Neural progenitor cell (in vitro differentiated cells): ENCODE results near the gene HEXB. TPM values are rescaled to one million over a fixed set of nuclear protein-coding genes. Genes with fewer than 3 reads are reported as not detected.

Experiments
- DNase-seq: peaks from one replicate; pipeline ENCODE4 v3.0.0-alpha.2; 2016; ENCODE audit warnings: low spot score
- H2AFZ ChIP-seq: fragments of 200-600 bp; sonication (generic); replicated peaks from 2 replicates; pipeline ENCODE4 v1.6.1; 2016; ENCODE audit warnings: antibody characterized with exemption
- H3F3A ChIP-seq: fragments of 200-600 bp; sonication (generic); 2 replicates; pipeline ENCODE4 v1.6.1; 2016; ENCODE audit warnings: antibody characterized with exemption, low read depth
- H3K27ac ChIP-seq: fragments of 200-600 bp; sonication (generic); 2 replicates; pipeline ENCODE4 v1.5.1; 2016; ENCODE audit warnings: mild to moderate bottlenecking
- H3K27me3 ChIP-seq: fragments of 200-600 bp; sonication (generic); 2 replicates; pipeline ENCODE4 v1.6.1; 2016; ENCODE audit warnings: mild to moderate bottlenecking, moderate library complexity
- H3K36me3 ChIP-seq: fragments of 200-600 bp; sonication (generic); 2 replicates; pipeline ENCODE4 v1.5.1; 2016
- H3K4me1 ChIP-seq: fragments of 200-600 bp; sonication (generic); 2 replicates; pipeline ENCODE4 v1.6.1; 2016; ENCODE audit warnings: mixed run types
- H3K4me2 ChIP-seq: fragments of 200-600 bp; sonication (generic); 2 replicates; pipeline ENCODE4 v1.6.1; 2016
- H3K4me3 ChIP-seq: fragments of 200-600 bp; sonication (generic); 2 replicates; pipeline ENCODE4 v1.5.1; 2016
- H3K79me2 ChIP-seq: fragments of 200-600 bp; sonication (generic); 2 replicates; pipeline ENCODE4 v1.6.1; 2016; ENCODE audit warnings: low read depth
- H3K9ac ChIP-seq: fragments of 200-600 bp; sonication (generic); 2 replicates; pipeline ENCODE4 v1.6.1; 2016
- H3K9me3 ChIP-seq: fragments of 200-600 bp; sonication (generic); 2 replicates; pipeline ENCODE4 v1.5.1; 2016; ENCODE audit warnings: low read depth
- H4K20me1 ChIP-seq: fragments of 200-600 bp; sonication (generic); 2 replicates; pipeline ENCODE4 v1.6.1; 2016; ENCODE audit warnings: low read depth
- H3K27ac Mint-ChIP-seq: 3 replicates; pipeline ENCODE4 v1.8.0; 2021; ENCODE audit warnings: mixed read lengths
- H3K27me3 Mint-ChIP-seq: 2 replicates; pipeline ENCODE4 v1.8.0; 2022; ENCODE audit warnings: low read depth, mild to moderate bottlenecking, inconsistent platforms, moderate library complexity, mixed read lengths; ENCODE audit not compliant: insufficient read depth
- H3K36me3 Mint-ChIP-seq: 3 replicates; pipeline ENCODE4 v1.8.0; 2021; ENCODE audit warnings: mixed read lengths
- H3K4me1 Mint-ChIP-seq: 3 replicates; pipeline ENCODE4 v1.8.0; 2021; ENCODE audit warnings: mixed read lengths
- H3K4me3 Mint-ChIP-seq: 3 replicates; pipeline ENCODE4 v1.8.0; 2021; ENCODE audit warnings: mild to moderate bottlenecking, moderate library complexity, mixed read lengths
- H3K9me3 Mint-ChIP-seq: 3 replicates; pipeline ENCODE4 v1.8.0; 2020; ENCODE audit warnings: mixed read lengths
- CTCF ChIP-seq: fragments of 200-600 bp; sonication (generic); IDR thresholded peaks from 2 replicates; pipeline ENCODE4 v1.5.1; 2017; ENCODE audit warnings: antibody characterized with exemption, mild to moderate bottlenecking
- EZH2 ChIP-seq: fragments of 200-600 bp; sonication (generic); IDR thresholded peaks from 2 replicates; pipeline ENCODE4 v1.6.1; 2017; ENCODE audit warnings: antibody characterized with exemption, mild to moderate bottlenecking, moderate library complexity
- EZH2phosphoT487 ChIP-seq: fragments of 200-600 bp; sonication (generic); IDR thresholded peaks from 2 replicates; pipeline ENCODE4 v1.6.1; 2017; ENCODE audit warnings: antibody characterized with exemption
- total RNA-seq: library from RNA; depleted of rRNA; stranded (reverse); fragments of >200 nt; gene quantifications from 2 replicates; pipeline ENCODE4 v1.2.3, GENCODE V29; 2015; ENCODE audit warnings: low replicate concordance

The HEXB gene
- total RNA-seq, 1 donor from 2014 or later, result 65.6 TPM

GRCh38 chr5:74667396-74667795 is 17.6 kb upstream of the HEXB start:
- Mint-ChIP-seq H3K4me3 (no peak overlapping the region), H3K27ac (no peak overlapping the region), H3K36me3 (no peaks in the 10 kb centered on the region), H3K27me3 (peaks cover 4% of the 10 kb centered on the region), H3K9me3 (no peaks in the 10 kb centered on the region), H3K4me1 (peaks cover 11% of the 10 kb centered on the region)
- Histone ChIP-seq H3K4me3 (no peak overlapping the region), H3K9me3 (no peaks in the 10 kb centered on the region), H3K36me3 (no peaks in the 10 kb centered on the region), H3F3A (no peaks in the 10 kb centered on the region), H3K27me3 (no peaks in the 10 kb centered on the region), H2AFZ (no peak overlapping the region), H3K27ac (no peak overlapping the region), H3K4me2 (no peak overlapping the region), H3K9ac (no peak overlapping the region), H3K4me1 (no peaks in the 10 kb centered on the region), H3K79me2 (no peaks in the 10 kb centered on the region), H4K20me1 (no peaks in the 10 kb centered on the region)
- TF ChIP-seq CTCF (no peak), EZH2phosphoT487 (no peak), EZH2 (no peak)
- DNase-seq, result no peak

- Mint-ChIP-seq H3K36me3 (no peaks in the 10 kb centered on the region), H3K27ac (no peak overlapping the region), H3K4me1 (peaks cover 15% of the 10 kb centered on the region), H3K27me3 (peaks cover 2% of the 10 kb centered on the region), H3K4me3 (no peak overlapping the region), H3K9me3 (no peaks in the 10 kb centered on the region)
- Histone ChIP-seq H4K20me1 (no peaks in the 10 kb centered on the region), H3K27me3 (no peaks in the 10 kb centered on the region), H3K4me2 (no peak overlapping the region), H3K9me3 (no peaks in the 10 kb centered on the region), H3K4me3 (no peak overlapping the region), H3K4me1 (no peaks in the 10 kb centered on the region), H3K27ac (no peak overlapping the region), H3K79me2 (no peaks in the 10 kb centered on the region), H2AFZ (no peak overlapping the region), H3K36me3 (no peaks in the 10 kb centered on the region), H3K9ac (no peak overlapping the region), H3F3A (no peaks in the 10 kb centered on the region)
- DNase-seq, result no peak
- TF ChIP-seq CTCF (no peak), EZH2 (no peak), EZH2phosphoT487 (no peak)
These were observed 15.2 kb upstream of the HEXB start for GRCh38 chr5:74669821-74670220.

- no peaks in the 10 kb centered on the region for H3K36me3 Mint-ChIP-seq
- no peak for TF ChIP-seq CTCF
- no peak for TF ChIP-seq EZH2
- TF ChIP-seq EZH2phosphoT487, result no peak
These were observed 14.5 kb upstream of the HEXB start for GRCh38 chr5:74670396-74671038.

More at GRCh38 chr5:74670396-74671038, 14.5 kb upstream of the HEXB start:
- Histone ChIP-seq H3K4me3 (no peak overlapping the region), H2AFZ (no peak overlapping the region), H3K4me1 (no peaks in the 10 kb centered on the region), H4K20me1 (no peaks in the 10 kb centered on the region), H3K4me2 (no peak overlapping the region), H3K79me2 (no peaks in the 10 kb centered on the region), H3K27ac (no peak overlapping the region), H3K9ac (no peak overlapping the region), H3K36me3 (no peaks in the 10 kb centered on the region), H3F3A (no peaks in the 10 kb centered on the region), H3K27me3 (no peaks in the 10 kb centered on the region), H3K9me3 (no peaks in the 10 kb centered on the region)
- Mint-ChIP-seq H3K9me3 (no peaks in the 10 kb centered on the region), H3K4me3 (no peak overlapping the region), H3K4me1 (peaks cover 15% of the 10 kb centered on the region), H3K27ac (no peak overlapping the region), H3K27me3 (peaks cover 2% of the 10 kb centered on the region)
- no peak for DNase-seq
